ENCODE results near the gene SYVN1. TPM values are rescaled to one million over a fixed set of nuclear protein-coding genes. Genes with fewer than 3 reads are reported as not detected.

The SYVN1 gene
- polyA plus RNA-seq, 1 of the 3 experiments (the other 2 are of a cell fraction) = 31.9 TPM

DNA sequence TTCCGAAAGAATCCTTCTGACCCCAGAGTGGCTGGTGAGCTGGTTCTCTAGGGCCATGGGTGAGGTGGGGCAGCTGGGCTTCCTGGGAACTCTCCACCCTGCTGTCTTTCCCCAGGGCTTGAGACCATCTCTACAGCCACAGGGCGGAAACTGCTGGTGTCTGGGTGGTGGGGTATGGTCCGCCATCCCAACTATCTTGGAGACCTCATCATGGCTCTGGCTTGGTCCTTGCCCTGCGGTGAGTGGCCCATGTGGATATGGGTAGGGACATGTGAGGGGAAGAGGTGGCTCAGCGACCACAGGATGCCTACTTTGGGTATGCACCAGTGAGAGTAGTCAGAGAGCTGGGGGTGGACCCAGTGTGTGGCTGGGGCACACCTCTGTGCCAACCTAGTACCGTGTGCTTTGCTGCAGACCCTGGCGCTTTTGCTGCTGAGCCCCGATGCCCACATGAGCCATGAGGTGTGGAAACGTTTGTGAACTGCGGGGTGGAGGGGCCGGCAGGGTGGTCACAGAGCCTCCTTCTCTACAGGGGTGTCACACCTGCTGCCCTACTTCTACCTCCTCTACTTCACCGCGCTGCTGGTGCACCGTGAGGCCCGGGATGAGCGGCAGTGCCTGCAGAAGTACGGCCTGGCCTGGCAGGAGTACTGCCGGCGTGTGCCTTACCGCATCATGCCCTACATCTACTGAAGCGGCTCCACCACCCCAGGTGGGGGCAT is 18.8 kb downstream of the SYVN1 start (continued):
- TF ChIP-seq, protein P1, sequence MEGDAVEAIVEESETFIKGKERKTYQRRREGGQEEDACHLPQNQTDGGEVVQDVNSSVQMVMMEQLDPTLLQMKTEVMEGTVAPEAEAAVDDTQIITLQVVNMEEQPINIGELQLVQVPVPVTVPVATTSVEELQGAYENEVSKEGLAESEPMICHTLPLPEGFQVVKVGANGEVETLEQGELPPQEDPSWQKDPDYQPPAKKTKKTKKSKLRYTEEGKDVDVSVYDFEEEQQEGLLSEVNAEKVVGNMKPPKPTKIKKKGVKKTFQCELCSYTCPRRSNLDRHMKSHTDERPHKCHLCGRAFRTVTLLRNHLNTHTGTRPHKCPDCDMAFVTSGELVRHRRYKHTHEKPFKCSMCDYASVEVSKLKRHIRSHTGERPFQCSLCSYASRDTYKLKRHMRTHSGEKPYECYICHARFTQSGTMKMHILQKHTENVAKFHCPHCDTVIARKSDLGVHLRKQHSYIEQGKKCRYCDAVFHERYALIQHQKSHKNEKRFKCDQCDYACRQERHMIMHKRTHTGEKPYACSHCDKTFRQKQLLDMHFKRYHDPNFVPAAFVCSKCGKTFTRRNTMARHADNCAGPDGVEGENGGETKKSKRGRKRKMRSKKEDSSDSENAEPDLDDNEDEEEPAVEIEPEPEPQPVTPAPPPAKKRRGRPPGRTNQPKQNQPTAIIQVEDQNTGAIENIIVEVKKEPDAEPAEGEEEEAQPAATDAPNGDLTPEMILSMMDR (IDR thresholded peaks at IDR 0.05) = no peak
- TF ChIP-seq RCOR1 (IDR thresholded peaks at IDR 0.05; ENCODE audit: low read length) = no peak

GRCh38 chr11:65114538-65115171 is 19.7 kb downstream of the SYVN1 start:
- POLR2A ChIA-PET = interaction anchor here (1.9 kb wide), 1 partner anchor 20 kb away, joined by 5 read pairs; the partner anchor contains the start of gene SYVN1

More at GRCh38 chr11:65114538-65115171, 19.7 kb downstream of the SYVN1 start:
- Histone ChIP-seq H3K4me3 (ENCODE audit: low read depth in 2 of 2, low read length in 1 of 2) (no peak overlapping the region), H4K20me1 (ENCODE audit: insufficient read depth) (peaks cover 6% of the 10 kb centered on the region; the same call in 1 of the 2 replicates), H3K9me2 (no peaks in the 10 kb centered on the region), H3K27me3 (ENCODE audit: insufficient read depth) (no peaks in the 10 kb centered on the region), H3F3A (replicated peaks; ENCODE audit: insufficient read depth) (peaks cover 32% of the 10 kb centered on the region), H3K36me3 (replicated peaks in 1 of 2; ENCODE audit: control insufficient read depth in 1 of 2, insufficient read depth in 2 of 2, low read length in 1 of 2) (peaks cover 23% of the 10 kb centered on the region in 2 experiments), H3K27ac (ENCODE audit: low read depth in 2 of 2, low read length in 1 of 2) (no peak overlapping the region; a peak in 1 of 4 replicates), H2AFZ (ENCODE audit: low read depth) (no peak overlapping the region), H3K79me2 (ENCODE audit: insufficient read depth) (peaks cover 20% of the 10 kb centered on the region), H3K9ac (no peak overlapping the region), H3K4me2 (no peak overlapping the region), H3K4me1 (ENCODE audit: control insufficient read depth in 1 of 2, insufficient read depth in 2 of 2, low read depth in 1 of 2, low read length in 1 of 2) (peaks cover 14 to 54% of the 10 kb centered on the region in 2 experiments; a peak in 3 of 4 replicates), H3K9me3 (no peaks in the 10 kb centered on the region)
- no peak for TF ChIP-seq JUND (IDR thresholded peaks at IDR 0.05)
- TF ChIP-seq CHD2 (IDR thresholded peaks at IDR 0.05; ENCODE audit: low read length, partially characterized antibody) = no peak
- TF ChIP-seq NFIC (IDR thresholded peaks at IDR 0.05; ENCODE audit: borderline replicate concordance) = no peak
- TF ChIP-seq ZBTB33 (IDR thresholded peaks at IDR 0.05; ENCODE audit: borderline replicate concordance, low read depth) = no peak
- TF ChIP-seq RFX5 (IDR thresholded peaks at IDR 0.05; ENCODE audit: low read length) = no peak
- TF ChIP-seq EP300 (IDR thresholded peaks at IDR 0.05; ENCODE audit: borderline replicate concordance in 1 of 2, low read depth in 1 of 2, low read length in 1 of 2) = no peak
- no peak for TF ChIP-seq TEAD4 (IDR thresholded peaks at IDR 0.05; ENCODE audit: borderline replicate concordance, insufficient read depth)
- TF ChIP-seq SIN3A (IDR thresholded peaks at IDR 0.05; ENCODE audit: borderline replicate concordance, low read depth, low read length) = no peak
- TF ChIP-seq TAF1 (IDR thresholded peaks at IDR 0.05; ENCODE audit: borderline replicate concordance, low read depth, low read length) = no peak
- no peak for TF ChIP-seq ELF1 (IDR thresholded peaks at IDR 0.05)
- TF ChIP-seq REST (IDR thresholded peaks at IDR 0.05; ENCODE audit: low read depth, low read length) = no peak
- 92% methylated on average over 8 of the region's 11 CpGs for WGBS (ENCODE audit: low lambda C conversion rate)
- DNase-seq = no peak
- CTCF ChIA-PET = interaction anchor here (1.1 to 4.9 kb wide), 4 partner anchors 15 to 268 kb away, joined by 3 to 150 read pairs (median 4); partner anchors contain the start of gene VPS51
